Common myeloid progenitor, CD34-positive (primary cell): Measurements from ENCODE around the gene SHC4.
"Not testable (repeated sequence)": the region's sequence is repeated elsewhere in the genome, so short reads cannot be mapped to it uniquely, and the experiment has no call there.

Source experiments
- CTCF ChIA-PET: fragments of 350-600 bp; sonication (Branson Sonifier 250); formaldehyde crosslinking; loops from one replicate; lab custom pipeline; 2021; ENCODE audit warnings: antibody characterized with exemption; lab: Charles Lee
- POLR2A ChIA-PET: fragments of 350-600 bp; sonication (Branson Sonifier 250); formaldehyde crosslinking; loops from one replicate; lab custom pipeline; 2021; ENCODE audit warnings: antibody characterized with exemption; lab: Charles Lee
- DNase-seq, 3 donors: peaks; one replicate each; pipeline versions ENCODE4 v3.0.0 to v3.0.0-alpha.2; 2013
- H3K27ac ChIP-seq, 2 experiments: 1 replicate in 1 of 2; 2 replicates in 1 of 2; pipeline ENCODE4 v1.7.0; 2013; ENCODE audit warnings: inconsistent platforms in 2 of 2, low read length in 2 of 2, mild to moderate bottlenecking in 2 of 2, low read depth in 1 of 2, moderate library complexity in 1 of 2; ENCODE audit not compliant: severe bottlenecking in 2 of 2, insufficient read depth in 1 of 2, poor library complexity in 1 of 2
- H3K27me3 ChIP-seq, 5 experiments: replicated peaks in 2 of 5; 1 replicate in 3 of 5; 2 replicates in 2 of 5; pipeline versions ENCODE4 v1.6.1 to v1.7.0; 2013; ENCODE audit warnings: low read length in 4 of 5, mild to moderate bottlenecking in 2 of 5, moderate library complexity in 2 of 5, inconsistent platforms in 1 of 5; ENCODE audit not compliant: insufficient read depth in 5 of 5, control insufficient read depth in 4 of 5
- H3K36me3 ChIP-seq, 4 experiments: 1 replicate in 2 of 4; 2 replicates in 2 of 4; pipeline versions ENCODE4 v1.6.1 to v1.7.0; 2013; ENCODE audit warnings: low read length in 3 of 4, control low read depth in 1 of 4, mild to moderate bottlenecking in 1 of 4; ENCODE audit not compliant: control insufficient read depth in 4 of 4, insufficient read depth in 4 of 4
- H3K4me1 ChIP-seq, 4 experiments: 1 replicate in 3 of 4; 2 replicates in 1 of 4; pipeline versions ENCODE4 v1.6.1 to v1.7.1; 2013; ENCODE audit warnings: low read length in 3 of 4, mild to moderate bottlenecking in 3 of 4, control low read depth in 1 of 4, inconsistent platforms in 1 of 4, moderate library complexity in 1 of 4; ENCODE audit not compliant: control insufficient read depth in 4 of 4, insufficient read depth in 4 of 4; ENCODE audit errors: control extremely low read depth in 1 of 4
- H3K4me3 ChIP-seq, 7 experiments: 1 replicate in 4 of 7; 2 replicates in 3 of 7; pipeline versions ENCODE4 v1.5.1 to v1.7.0; 2013; ENCODE audit warnings: mild to moderate bottlenecking in 7 of 7, low read length in 6 of 7, moderate library complexity in 6 of 7, inconsistent platforms in 2 of 7, low read depth in 2 of 7, control low read depth in 1 of 7; ENCODE audit not compliant: insufficient read depth in 4 of 7, control insufficient read depth in 1 of 7; ENCODE audit errors: extremely low read depth in 1 of 7
- H3K9me3 ChIP-seq, 5 experiments: 1 replicate in 4 of 5; 2 replicates in 1 of 5; pipeline versions ENCODE4 v1.6.1 to v1.7.1; 2013; ENCODE audit warnings: low read length in 4 of 5, mild to moderate bottlenecking in 2 of 5, inconsistent platforms in 1 of 5, low read depth in 1 of 5, moderate library complexity in 1 of 5; ENCODE audit not compliant: control insufficient read depth in 4 of 5, insufficient read depth in 2 of 5; ENCODE audit errors: control extremely low read depth in 1 of 5
- WGBS: methylation state at CpG from one replicate; pipeline ENCODE4 v1.1.5; 2013; ENCODE audit not compliant: insufficient coverage; 5-methylcytosine and 5-hydroxymethylcytosine counted together

SHC4 gene

DNA sequence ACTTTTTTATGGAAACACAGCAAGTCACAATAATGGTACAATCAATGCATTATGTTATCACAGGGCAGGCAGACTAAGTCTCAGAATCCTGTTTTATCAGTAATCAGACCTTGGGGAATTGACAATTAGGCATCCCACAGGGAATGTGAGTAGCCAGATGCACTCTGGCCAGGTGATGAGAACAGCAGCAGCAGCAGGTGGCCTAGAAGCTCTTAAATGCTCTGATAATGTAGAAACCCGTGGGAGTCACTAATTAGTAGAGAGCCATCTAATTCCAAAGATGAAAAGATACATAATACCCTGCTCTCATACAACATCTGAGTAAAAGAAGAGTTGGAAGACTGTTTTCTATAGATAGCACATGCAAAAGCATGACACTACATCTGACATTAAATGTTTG, 165.4 kb downstream of the SHC4 start:
- Histone ChIP-seq H3K4me1 (peaks cover 5 to 30% (median 10%) of the 10 kb centered on the region in 4 experiments), H3K27ac (no peak overlapping the region), H3K36me3 (peaks cover 0 to 16% (median 5%) of the 10 kb centered on the region in 4 experiments), H3K4me3 (no peak overlapping the region), H3K9me3 (no peaks in the 10 kb centered on the region), H3K27me3 (no peaks in the 10 kb centered on the region)
- CTCF ChIA-PET, result no interaction called here
- POLR2A ChIA-PET, result no interaction called here
- DNase-seq, result no peak
- WGBS, result no CpG with 5 or more reads among the region's 1 CpG

DNA sequence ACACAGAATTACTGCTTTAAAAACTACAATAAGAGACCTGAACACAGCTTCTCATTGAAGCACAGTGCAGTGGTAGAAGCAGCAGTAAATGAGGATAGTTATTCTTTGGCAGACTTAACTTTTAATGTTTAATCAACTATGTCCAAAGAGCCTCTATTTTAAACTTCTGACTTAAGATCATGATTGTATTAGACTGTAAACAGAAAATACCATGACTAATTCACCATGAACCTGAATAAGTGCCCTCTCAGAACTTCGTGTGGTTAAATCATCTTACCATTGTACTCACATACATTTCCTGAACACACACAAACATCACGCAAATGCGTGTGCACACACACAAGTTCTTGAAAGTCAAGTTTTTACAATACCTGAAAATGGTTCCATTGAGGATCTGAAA, 166.8 kb downstream of the SHC4 start:
- POLR2A ChIA-PET, result no interaction called here
- no peak overlapping the region for H3K27ac ChIP-seq
- H3K36me3 ChIP-seq, result peaks cover 5 to 23% (median 10%) of the 10 kb centered on the region in 4 experiments
- H3K4me3 ChIP-seq, result peak overlapping the region in 2 of 7 experiments; percentile 27 to 57
- DNase-seq, result peak in 2 of 3 donors; percentile 71 to 82
- peaks cover 5 to 30% (median 10%) of the 10 kb centered on the region in 4 experiments for H3K4me1 ChIP-seq
- WGBS, result 40% methylated on average over 1 of the region's 3 CpGs
- CTCF ChIA-PET, result no interaction called here
- no peaks in the 10 kb centered on the region for H3K9me3 ChIP-seq
- no peaks in the 10 kb centered on the region for H3K27me3 ChIP-seq

DNA sequence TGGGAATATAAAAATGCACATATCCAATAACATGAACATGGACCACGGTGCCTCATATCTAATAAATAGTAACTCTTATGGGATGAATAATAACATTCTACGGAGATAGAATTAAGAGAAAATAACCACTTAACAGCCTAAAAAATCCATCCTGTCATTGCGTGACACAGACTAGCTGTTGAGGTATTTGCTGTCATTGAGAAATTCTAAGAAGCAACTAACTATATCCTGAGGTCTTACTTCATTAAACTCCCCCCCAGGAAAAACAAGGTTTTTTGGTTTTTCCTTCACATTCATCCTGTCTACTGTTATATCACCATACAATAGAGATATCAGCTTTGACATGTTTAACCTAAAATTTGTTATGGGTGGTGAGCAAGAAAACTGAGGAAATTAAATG, 167.2 kb downstream of the SHC4 start:
- H3K36me3 ChIP-seq, result peaks cover 5 to 26% (median 11%) of the 10 kb centered on the region in 4 experiments
- no peaks in the 10 kb centered on the region for H3K27me3 ChIP-seq
- DNase-seq, result no peak
- ChIA-PET POLR2A (no interaction called here), CTCF (no interaction called here)
- no peaks in the 10 kb centered on the region for H3K9me3 ChIP-seq
- H3K4me1 ChIP-seq, result peaks cover 5 to 30% (median 10%) of the 10 kb centered on the region in 4 experiments
- WGBS, result 100% methylated on average over 1 of the region's 3 CpGs
- H3K27ac ChIP-seq, result no peak overlapping the region
- no peak overlapping the region for H3K4me3 ChIP-seq

DNA sequence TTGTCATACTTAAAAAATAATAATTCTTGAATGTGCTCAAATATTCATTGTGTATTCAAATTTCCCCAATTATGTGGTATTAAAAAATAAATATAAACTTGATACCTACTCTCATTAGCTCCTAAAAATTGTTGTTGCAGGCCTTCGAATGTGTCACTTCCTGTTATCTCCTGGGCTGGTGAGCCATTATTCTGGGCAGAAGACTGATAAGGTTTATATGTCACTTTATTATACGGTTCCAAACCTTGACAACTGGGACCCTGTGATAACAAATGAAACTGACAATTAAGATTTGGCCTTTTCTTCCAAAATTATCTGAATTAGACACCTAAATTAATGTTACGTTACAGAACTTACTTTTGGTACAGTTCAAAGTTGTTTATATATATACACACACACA, 167.8 kb downstream of the SHC4 start:
- ChIA-PET POLR2A (no interaction called here), CTCF (no interaction called here)
- Histone ChIP-seq H3K9me3 (no peaks in the 10 kb centered on the region), H3K27ac (no peak overlapping the region), H3K36me3 (peaks cover 5 to 29% (median 12%) of the 10 kb centered on the region in 4 experiments), H3K4me3 (no peak overlapping the region), H3K4me1 (peaks cover 5 to 27% (median 10%) of the 10 kb centered on the region in 4 experiments), H3K27me3 (no peaks in the 10 kb centered on the region)
- WGBS, result 83% methylated on average over 1 of the region's 3 CpGs
- DNase-seq, result peak in 2 of 3 donors; percentile 18 to 55

GRCh38 chr15:48794697-48795134, 169.0 kb downstream of the SHC4 start:
- WGBS, result 100% methylated on average over 2 of the region's 2 CpGs
- peak in 2 of 3 donors; percentile 66 to 77 for DNase-seq
- H3K4me3 ChIP-seq, result peak overlapping the region in 1 of 7 experiments; percentile 26
- POLR2A ChIA-PET, result no interaction called here
- peak overlapping the region in 1 of 2 experiments; percentile 21 for H3K27ac ChIP-seq
- peaks cover 11 to 38% (median 20%) of the 10 kb centered on the region in 4 experiments for H3K36me3 ChIP-seq
- H3K27me3 ChIP-seq, result no peaks in the 10 kb centered on the region
- CTCF ChIA-PET, result no interaction called here
- H3K9me3 ChIP-seq, result peaks cover 0 to 1% (median 0%) of the 10 kb centered on the region in 5 experiments
- peaks cover 5 to 24% (median 9%) of the 10 kb centered on the region in 4 experiments for H3K4me1 ChIP-seq

DNA sequence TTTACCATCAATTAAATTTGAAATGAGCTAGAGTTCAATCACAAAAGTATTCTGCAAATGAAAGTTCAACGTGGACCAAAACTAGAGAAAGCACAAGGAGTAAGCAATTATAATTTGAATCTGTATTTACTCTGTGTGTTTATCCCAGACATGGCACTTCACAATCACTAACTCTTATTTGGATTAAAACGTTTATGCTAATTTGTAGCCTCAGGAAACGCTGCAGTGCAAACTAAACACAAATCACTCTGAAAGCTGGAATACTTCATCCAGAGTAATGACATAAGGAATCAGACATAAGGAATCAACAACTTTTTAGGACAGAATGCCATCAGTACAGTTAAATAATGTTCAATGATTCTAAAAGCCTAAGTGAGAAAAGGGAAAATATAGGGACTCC, 171.3 kb downstream of the SHC4 start:
- Histone ChIP-seq H3K4me3 (no peak overlapping the region), H3K36me3 (peaks cover 17 to 57% (median 29%) of the 10 kb centered on the region in 4 experiments), H3K9me3 (peaks cover 0 to 1% (median 0%) of the 10 kb centered on the region in 5 experiments), H3K4me1 (peaks cover 3 to 19% (median 8%) of the 10 kb centered on the region in 4 experiments), H3K27ac (no peak overlapping the region), H3K27me3 (no peaks in the 10 kb centered on the region)
- WGBS, result no CpG with 5 or more reads among the region's 3 CpGs
- CTCF ChIA-PET, result interaction anchor here (0.9 to 1.8 kb wide), 2 partner anchors 9 to 17 kb away, joined by 3 read pairs; no protein-coding TSS in a partner anchor
- POLR2A ChIA-PET, result no interaction called here
- no peak for DNase-seq

DNA sequence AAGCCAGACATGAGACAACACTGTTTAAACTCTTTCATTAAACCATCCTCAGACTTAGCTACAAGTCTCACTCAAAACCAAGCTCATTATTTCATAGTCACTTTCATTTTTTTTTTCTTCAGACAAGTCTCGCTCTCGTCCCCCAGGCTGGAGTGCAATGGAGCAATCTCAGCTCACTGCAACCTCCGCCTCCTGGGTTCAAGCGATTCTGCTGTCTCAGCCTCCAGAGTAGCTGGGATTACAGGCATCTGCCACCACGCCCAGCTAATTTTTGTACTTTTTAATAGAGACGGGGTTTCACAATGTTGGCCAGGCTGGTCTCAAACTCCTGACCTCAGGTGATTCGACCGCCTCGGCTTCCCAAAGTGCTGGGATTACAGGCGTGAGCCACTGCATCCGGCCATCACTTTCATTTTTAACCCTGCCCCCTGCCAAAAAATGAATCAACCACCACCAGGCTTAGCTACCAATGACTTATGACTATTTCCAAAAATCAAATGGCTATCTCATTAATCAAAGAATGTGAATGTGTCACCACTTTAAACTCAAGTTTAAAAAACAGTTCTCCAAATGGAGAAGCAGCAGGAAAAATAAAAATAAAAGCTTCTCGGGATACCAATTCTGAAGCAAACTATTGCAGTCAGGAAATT, 173.1 kb downstream of the SHC4 start:
- peaks cover 14 to 58% (median 31%) of the 10 kb centered on the region in 4 experiments for H3K36me3 ChIP-seq
- H3K4me1 ChIP-seq, H3K4me3 ChIP-seq, H3K27me3 ChIP-seq, H3K9me3 ChIP-seq, DNase-seq, POLR2A ChIA-PET, H3K27ac ChIP-seq: not testable (repeated sequence)
- WGBS, result 98% methylated on average over 11 of the region's 12 CpGs
- CTCF ChIA-PET, result interaction anchor here (1.1 kb wide), 1 partner anchor 11 kb away, joined by 3 read pairs; no protein-coding TSS in a partner anchor
